ENCODE data around the gene ADCY1. TPM values are rescaled to one million over a fixed set of nuclear protein-coding genes. Genes with fewer than 3 reads are reported as not detected.

Gene ADCY1
- polyA plus RNA-seq, 1 donor (not counting 4 experiments of a cell fraction or from before 2014, with no cell fraction given), result 0.54 TPM

GRCh38 chr7:45657890-45658715, 83.9 kb downstream of the ADCY1 start:
- H3K9me1 ChIP-seq (ENCODE audit: control insufficient read depth, extremely low read depth, insufficient read depth, low read length), result no peaks in the 10 kb centered on the region
- no peaks in the 10 kb centered on the region for H3K4me1 ChIP-seq (ENCODE audit: control insufficient read depth, extremely low read depth, insufficient read depth, low read length)
- DNase-seq (ENCODE audit: low read depth, low spot score), result no peak
- H3K27ac ChIP-seq (ENCODE audit: control insufficient read depth, insufficient read depth, low read length), result no peak overlapping the region
- H3K9me3 ChIP-seq (ENCODE audit: control insufficient read depth, low read depth, low read length), result no peaks in the 10 kb centered on the region
- peaks cover 5% of the 10 kb centered on the region for H3K27me3 ChIP-seq (ENCODE audit: control insufficient read depth, extremely low read depth, insufficient read depth, low read length)
- no peaks in the 10 kb centered on the region for H3K36me3 ChIP-seq (ENCODE audit: control insufficient read depth in 2 of 2, extremely low read depth in 1 of 2, insufficient read depth in 2 of 2, low read length in 2 of 2)
- no peak overlapping the region for H2AFZ ChIP-seq (ENCODE audit: control insufficient read depth, low read length)
- no peak overlapping the region for H3K4me3 ChIP-seq (ENCODE audit: control insufficient read depth in 2 of 3, extremely low read depth in 1 of 3, insufficient read depth in 2 of 3, low read depth in 1 of 3, low read length in 3 of 3)
- H3K4me2 ChIP-seq (ENCODE audit: control insufficient read depth, extremely low read depth, insufficient read depth, low read depth, low read length), result no peak overlapping the region
- no peak for FAIRE-seq
- no peaks in the 10 kb centered on the region for H3K79me2 ChIP-seq (ENCODE audit: control insufficient read depth, insufficient read depth, low read length)
- dilution Hi-C loops (cut with MboI; ENCODE audit: extremely low pct_ligation_motif_present, low sequenced_read_pairs), result no loop called here
- TF ChIP-seq EZH2 (IDR thresholded peaks at IDR 0.05; ENCODE audit: low read length), result no peak
- TF ChIP-seq, protein P1, sequence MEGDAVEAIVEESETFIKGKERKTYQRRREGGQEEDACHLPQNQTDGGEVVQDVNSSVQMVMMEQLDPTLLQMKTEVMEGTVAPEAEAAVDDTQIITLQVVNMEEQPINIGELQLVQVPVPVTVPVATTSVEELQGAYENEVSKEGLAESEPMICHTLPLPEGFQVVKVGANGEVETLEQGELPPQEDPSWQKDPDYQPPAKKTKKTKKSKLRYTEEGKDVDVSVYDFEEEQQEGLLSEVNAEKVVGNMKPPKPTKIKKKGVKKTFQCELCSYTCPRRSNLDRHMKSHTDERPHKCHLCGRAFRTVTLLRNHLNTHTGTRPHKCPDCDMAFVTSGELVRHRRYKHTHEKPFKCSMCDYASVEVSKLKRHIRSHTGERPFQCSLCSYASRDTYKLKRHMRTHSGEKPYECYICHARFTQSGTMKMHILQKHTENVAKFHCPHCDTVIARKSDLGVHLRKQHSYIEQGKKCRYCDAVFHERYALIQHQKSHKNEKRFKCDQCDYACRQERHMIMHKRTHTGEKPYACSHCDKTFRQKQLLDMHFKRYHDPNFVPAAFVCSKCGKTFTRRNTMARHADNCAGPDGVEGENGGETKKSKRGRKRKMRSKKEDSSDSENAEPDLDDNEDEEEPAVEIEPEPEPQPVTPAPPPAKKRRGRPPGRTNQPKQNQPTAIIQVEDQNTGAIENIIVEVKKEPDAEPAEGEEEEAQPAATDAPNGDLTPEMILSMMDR (optimal IDR thresholded peaks at IDR 0.05 in 1 of 3, IDR thresholded peaks at IDR 0.05 in 1 of 3, conservative IDR thresholded peaks at IDR 0.05 in 1 of 3; ENCODE audit: extremely low read depth in 1 of 3, insufficient read depth in 2 of 3, low read length in 3 of 3), result no peak
- H4K20me1 ChIP-seq (ENCODE audit: control insufficient read depth, extremely low read depth, insufficient read depth, low read length), result no peaks in the 10 kb centered on the region
- H3K9ac ChIP-seq (ENCODE audit: control insufficient read depth, extremely low read depth, insufficient read depth, low read length), result no peak overlapping the region

GRCh38 chr7:45658716-45659495, 84.7 kb downstream of the ADCY1 start:
- dilution Hi-C loops (cut with MboI; ENCODE audit: extremely low pct_ligation_motif_present, low sequenced_read_pairs), result no loop called here
- DNase-seq (ENCODE audit: low read depth, low spot score) (no peak), FAIRE-seq (no peak)
- no peak overlapping the region for H3K4me3 ChIP-seq (ENCODE audit: control insufficient read depth in 2 of 3, extremely low read depth in 1 of 3, insufficient read depth in 2 of 3, low read depth in 1 of 3, low read length in 3 of 3)
- no peak overlapping the region for H2AFZ ChIP-seq (ENCODE audit: control insufficient read depth, low read length)
- no peak for TF ChIP-seq EZH2 (IDR thresholded peaks at IDR 0.05; ENCODE audit: low read length)
- TF ChIP-seq, protein P1 (optimal IDR thresholded peaks at IDR 0.05 in 1 of 3, IDR thresholded peaks at IDR 0.05 in 1 of 3, conservative IDR thresholded peaks at IDR 0.05 in 1 of 3; ENCODE audit: extremely low read depth in 1 of 3, insufficient read depth in 2 of 3, low read length in 3 of 3), result no peak
- no peaks in the 10 kb centered on the region for H3K4me1 ChIP-seq (ENCODE audit: control insufficient read depth, extremely low read depth, insufficient read depth, low read length)
- no peaks in the 10 kb centered on the region for H3K9me3 ChIP-seq (ENCODE audit: control insufficient read depth, low read depth, low read length)
- H3K9ac ChIP-seq (ENCODE audit: control insufficient read depth, extremely low read depth, insufficient read depth, low read length), result no peak overlapping the region
- H3K27ac ChIP-seq (ENCODE audit: control insufficient read depth, insufficient read depth, low read length), result no peak overlapping the region
- no peaks in the 10 kb centered on the region for H3K9me1 ChIP-seq (ENCODE audit: control insufficient read depth, extremely low read depth, insufficient read depth, low read length)
- H4K20me1 ChIP-seq (ENCODE audit: control insufficient read depth, extremely low read depth, insufficient read depth, low read length), result no peaks in the 10 kb centered on the region
- no peaks in the 10 kb centered on the region for H3K36me3 ChIP-seq (ENCODE audit: control insufficient read depth in 2 of 2, extremely low read depth in 1 of 2, insufficient read depth in 2 of 2, low read length in 2 of 2)
- H3K27me3 ChIP-seq (ENCODE audit: control insufficient read depth, extremely low read depth, insufficient read depth, low read length), result peaks cover 5% of the 10 kb centered on the region
- no peak overlapping the region for H3K4me2 ChIP-seq (ENCODE audit: control insufficient read depth, extremely low read depth, insufficient read depth, low read depth, low read length)
- no peaks in the 10 kb centered on the region for H3K79me2 ChIP-seq (ENCODE audit: control insufficient read depth, insufficient read depth, low read length)
